ENCODE measurements around the gene IL10RB. TPM values are rescaled to one million over a fixed set of nuclear protein-coding genes. Genes with fewer than 3 reads are reported as not detected.

The IL10RB gene
- total RNA-seq, 4 donors from 2014 or later: 17.5 to 27.3 (median 21.3) TPM

- TF ChIP-seq POLR2A (IDR thresholded peaks at IDR 0.05) (no peak), EP300 (IDR thresholded peaks at IDR 0.05) (no peak)
- TF ChIP-seq, protein P1, sequence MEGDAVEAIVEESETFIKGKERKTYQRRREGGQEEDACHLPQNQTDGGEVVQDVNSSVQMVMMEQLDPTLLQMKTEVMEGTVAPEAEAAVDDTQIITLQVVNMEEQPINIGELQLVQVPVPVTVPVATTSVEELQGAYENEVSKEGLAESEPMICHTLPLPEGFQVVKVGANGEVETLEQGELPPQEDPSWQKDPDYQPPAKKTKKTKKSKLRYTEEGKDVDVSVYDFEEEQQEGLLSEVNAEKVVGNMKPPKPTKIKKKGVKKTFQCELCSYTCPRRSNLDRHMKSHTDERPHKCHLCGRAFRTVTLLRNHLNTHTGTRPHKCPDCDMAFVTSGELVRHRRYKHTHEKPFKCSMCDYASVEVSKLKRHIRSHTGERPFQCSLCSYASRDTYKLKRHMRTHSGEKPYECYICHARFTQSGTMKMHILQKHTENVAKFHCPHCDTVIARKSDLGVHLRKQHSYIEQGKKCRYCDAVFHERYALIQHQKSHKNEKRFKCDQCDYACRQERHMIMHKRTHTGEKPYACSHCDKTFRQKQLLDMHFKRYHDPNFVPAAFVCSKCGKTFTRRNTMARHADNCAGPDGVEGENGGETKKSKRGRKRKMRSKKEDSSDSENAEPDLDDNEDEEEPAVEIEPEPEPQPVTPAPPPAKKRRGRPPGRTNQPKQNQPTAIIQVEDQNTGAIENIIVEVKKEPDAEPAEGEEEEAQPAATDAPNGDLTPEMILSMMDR (IDR thresholded peaks at IDR 0.05): no peak
- Histone ChIP-seq H3K9me3 (no peaks in the 10 kb centered on the region), H3K36me3 (peaks cover 7 to 65% (median 8%) of the 10 kb centered on the region in 3 donors), H3K27ac (peak overlapping the region in 1 of 4 donors; percentile 26), H3K27me3 (no peaks in the 10 kb centered on the region), H3K4me3 (no peak overlapping the region), H3K4me1 (peaks cover 0 to 19% (median 4%) of the 10 kb centered on the region in 4 donors)
- 55 to 60% methylated on average over 6 of the region's 6 CpGs for WGBS, 2 donors
- DNase-seq (ENCODE audit: low spot score in 2 of 2): no peak
Measured at GRCh38 chr21:33244082-33244778, 21.9 kb upstream of the IL10RB start.

DNA sequence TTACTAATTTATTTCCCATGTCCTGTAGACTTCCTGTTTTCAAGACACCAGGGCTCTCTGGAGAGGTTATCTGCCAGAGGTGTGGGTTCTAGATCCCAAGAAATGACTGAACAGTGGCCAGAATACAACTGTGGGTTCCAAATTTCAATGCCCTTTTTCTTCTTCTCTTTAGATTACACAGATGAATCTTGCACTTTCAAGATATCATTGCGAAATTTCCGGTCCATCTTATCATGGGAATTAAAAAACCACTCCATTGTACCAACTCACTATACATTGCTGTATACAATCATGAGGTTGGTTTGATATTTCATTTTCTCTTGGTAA lies 21.4 kb upstream of the IL10RB start:
- peak overlapping the region in 1 of 4 donors; percentile 26 for H3K27ac ChIP-seq
- H3K4me1 ChIP-seq: peaks cover 0 to 19% (median 1%) of the 10 kb centered on the region in 4 donors
- H3K36me3 ChIP-seq: peaks cover 7 to 70% (median 12%) of the 10 kb centered on the region in 3 donors
- TF ChIP-seq, protein P1 (IDR thresholded peaks at IDR 0.05): no peak
- TF ChIP-seq EP300 (IDR thresholded peaks at IDR 0.05) (no peak), POLR2A (IDR thresholded peaks at IDR 0.05) (no peak)
- no peaks in the 10 kb centered on the region for H3K9me3 ChIP-seq
- 86 to 93% methylated on average over 2 of the region's 2 CpGs for WGBS, 2 donors
- DNase-seq (ENCODE audit: low spot score in 2 of 2): no peak
- no peak overlapping the region for H3K4me3 ChIP-seq
- H3K27me3 ChIP-seq: no peaks in the 10 kb centered on the region

DNA sequence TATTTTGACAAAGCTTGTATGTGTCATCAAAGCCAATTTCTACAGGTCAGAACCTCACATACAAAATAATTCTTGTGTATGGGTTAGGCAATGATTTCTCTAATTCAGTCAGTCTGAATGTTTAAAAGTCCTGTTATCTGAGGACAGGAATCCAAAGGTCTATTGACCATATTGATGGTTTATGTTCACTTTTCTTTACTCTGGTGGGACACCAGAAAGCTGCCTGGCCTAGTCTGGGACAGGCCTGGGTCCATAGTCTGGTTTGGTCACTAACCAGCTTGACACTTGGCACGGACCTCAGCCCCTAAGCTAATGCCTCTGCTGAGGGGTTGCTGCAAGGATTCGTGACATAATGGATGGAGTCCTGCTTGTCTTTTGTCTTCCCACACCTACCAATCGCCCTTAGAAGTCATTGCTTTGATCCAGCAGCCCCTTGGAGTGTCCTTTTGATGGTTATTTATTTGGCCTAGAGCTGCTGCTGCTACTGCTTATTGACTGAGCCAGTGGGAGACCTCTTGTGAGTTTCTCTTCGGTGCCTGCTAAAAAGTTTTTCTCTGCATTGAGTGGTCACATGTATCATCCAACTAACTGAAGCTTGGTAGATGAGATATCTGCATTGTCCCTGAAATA lies 20.8 kb upstream of the IL10RB start:
- Histone ChIP-seq H3K36me3 (peaks cover 7 to 76% (median 12%) of the 10 kb centered on the region in 3 donors), H3K27me3 (no peaks in the 10 kb centered on the region), H3K27ac (no peak overlapping the region), H3K4me1 (peaks cover 0 to 19% (median 1%) of the 10 kb centered on the region in 4 donors), H3K9me3 (no peaks in the 10 kb centered on the region), H3K4me3 (no peak overlapping the region)
- TF ChIP-seq EP300 (IDR thresholded peaks at IDR 0.05): no peak
- TF ChIP-seq, protein P1 (IDR thresholded peaks at IDR 0.05): no peak
- no peak for TF ChIP-seq POLR2A (IDR thresholded peaks at IDR 0.05)
- no peak for DNase-seq (ENCODE audit: low spot score in 2 of 2)
- 66 to 78% methylated on average over 4 of the region's 4 CpGs for WGBS, 2 donors

- WGBS, 2 donors: 86 to 89% methylated on average over 5 of the region's 5 CpGs
- H3K4me3 ChIP-seq: no peak overlapping the region
Measured at GRCh38 chr21:33246506-33246905, 19.7 kb upstream of the IL10RB start.

More at GRCh38 chr21:33246506-33246905, 19.7 kb upstream of the IL10RB start:
- TF ChIP-seq EP300 (IDR thresholded peaks at IDR 0.05): no peak
- TF ChIP-seq, protein P1 (IDR thresholded peaks at IDR 0.05): no peak
- TF ChIP-seq POLR2A (IDR thresholded peaks at IDR 0.05): no peak
- H3K27ac ChIP-seq: peak overlapping the region in 1 of 4 donors; percentile 3
- no peaks in the 10 kb centered on the region for H3K27me3 ChIP-seq
- peaks cover 0 to 12% (median 1%) of the 10 kb centered on the region in 4 donors for H3K4me1 ChIP-seq
- DNase-seq (ENCODE audit: low spot score in 2 of 2): no peak
- H3K36me3 ChIP-seq: peaks cover 7 to 85% (median 12%) of the 10 kb centered on the region in 3 donors
- no peaks in the 10 kb centered on the region for H3K9me3 ChIP-seq
